Duodenal mucosa (tissue), 2 donors: ENCODE data around the gene HRH3.

Experiments
- H3K27ac ChIP-seq: one replicate; pipeline ENCODE4 v1.7.0; 2013; ENCODE audit warnings: low read depth, low read length
- H3K27me3 ChIP-seq, 2 donors: one replicate each; pipeline ENCODE4 v1.7.0; 2013; ENCODE audit warnings: low read length in 2 of 2, control low read depth in 1 of 2; ENCODE audit not compliant: insufficient read depth in 2 of 2, control insufficient read depth in 1 of 2
- H3K36me3 ChIP-seq, 2 donors: one replicate each; pipeline ENCODE4 v1.7.0; 2013; ENCODE audit warnings: low read length in 2 of 2, control low read depth in 1 of 2; ENCODE audit not compliant: insufficient read depth in 2 of 2, control insufficient read depth in 1 of 2
- H3K4me1 ChIP-seq, 2 donors: one replicate each; pipeline ENCODE4 v1.7.0; 2013; ENCODE audit warnings: low read length in 2 of 2, control low read depth in 1 of 2; ENCODE audit not compliant: insufficient read depth in 2 of 2, control insufficient read depth in 1 of 2
- H3K4me3 ChIP-seq, 2 donors: one replicate each; pipeline ENCODE4 v1.7.0; 2013; ENCODE audit warnings: low read length in 2 of 2, low read depth in 1 of 2
- H3K9ac ChIP-seq, 2 donors: one replicate each; pipeline ENCODE4 v1.7.0; 2013; ENCODE audit warnings: low read length in 2 of 2, low read depth in 1 of 2
- H3K9me3 ChIP-seq, 2 donors: one replicate each; pipeline ENCODE4 v1.7.0; 2013; ENCODE audit warnings: low read length in 2 of 2, control low read depth in 1 of 2; ENCODE audit not compliant: control insufficient read depth in 1 of 2

The HRH3 gene

DNA sequence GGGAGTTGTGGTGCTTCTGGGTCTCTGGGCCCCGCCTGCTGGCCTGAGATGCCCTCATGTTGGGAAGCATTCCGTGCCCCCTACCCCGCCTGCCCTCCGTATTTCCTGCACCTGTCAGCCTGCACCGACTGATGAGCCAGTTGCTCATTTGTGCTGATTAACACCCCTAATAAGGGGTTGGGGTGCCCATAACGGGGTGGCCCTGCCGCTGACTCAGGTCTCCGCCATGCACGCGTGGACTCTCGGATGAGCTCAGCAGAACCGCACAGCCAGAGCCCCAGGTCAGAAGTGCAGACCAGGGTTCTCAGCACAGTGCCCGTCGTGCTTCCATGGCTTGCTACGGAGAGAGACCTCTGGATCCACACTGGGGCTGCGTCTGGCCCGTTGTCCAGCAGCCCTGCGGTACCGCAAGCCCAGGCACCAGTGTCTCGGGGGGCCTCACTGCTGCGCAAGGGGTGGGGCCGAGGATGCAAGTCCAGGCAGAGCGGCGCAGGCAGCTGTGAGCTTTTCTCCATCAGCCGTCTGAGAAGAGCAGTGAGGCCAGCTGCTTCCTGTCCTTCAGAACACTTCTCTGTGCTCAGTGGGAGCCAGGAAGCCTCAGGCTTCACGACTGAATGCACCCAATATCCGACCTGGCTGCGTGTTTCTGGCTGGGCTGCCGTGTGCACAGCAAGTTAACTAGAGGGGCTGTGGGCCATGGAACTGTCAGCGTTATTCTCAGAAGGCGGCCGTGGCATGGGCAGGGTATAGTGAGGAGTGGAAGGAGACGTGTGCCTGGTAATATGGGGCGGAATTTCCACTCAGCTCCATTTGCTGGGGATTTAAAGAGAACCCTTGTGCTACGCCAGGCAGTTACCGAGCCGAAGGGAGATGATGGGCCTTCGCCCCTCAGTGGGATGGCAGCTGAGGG, 18.6 kb downstream of the HRH3 start:
- no peak overlapping the region for H3K9ac ChIP-seq
- no peak overlapping the region for H3K4me3 ChIP-seq
- H3K36me3 ChIP-seq = peaks cover 32 to 54% of the 10 kb centered on the region in 2 donors
- H3K27me3 ChIP-seq = no peaks in the 10 kb centered on the region
- H3K27ac ChIP-seq = no peak overlapping the region
- no peaks in the 10 kb centered on the region for H3K4me1 ChIP-seq
- no peaks in the 10 kb centered on the region for H3K9me3 ChIP-seq

DNA sequence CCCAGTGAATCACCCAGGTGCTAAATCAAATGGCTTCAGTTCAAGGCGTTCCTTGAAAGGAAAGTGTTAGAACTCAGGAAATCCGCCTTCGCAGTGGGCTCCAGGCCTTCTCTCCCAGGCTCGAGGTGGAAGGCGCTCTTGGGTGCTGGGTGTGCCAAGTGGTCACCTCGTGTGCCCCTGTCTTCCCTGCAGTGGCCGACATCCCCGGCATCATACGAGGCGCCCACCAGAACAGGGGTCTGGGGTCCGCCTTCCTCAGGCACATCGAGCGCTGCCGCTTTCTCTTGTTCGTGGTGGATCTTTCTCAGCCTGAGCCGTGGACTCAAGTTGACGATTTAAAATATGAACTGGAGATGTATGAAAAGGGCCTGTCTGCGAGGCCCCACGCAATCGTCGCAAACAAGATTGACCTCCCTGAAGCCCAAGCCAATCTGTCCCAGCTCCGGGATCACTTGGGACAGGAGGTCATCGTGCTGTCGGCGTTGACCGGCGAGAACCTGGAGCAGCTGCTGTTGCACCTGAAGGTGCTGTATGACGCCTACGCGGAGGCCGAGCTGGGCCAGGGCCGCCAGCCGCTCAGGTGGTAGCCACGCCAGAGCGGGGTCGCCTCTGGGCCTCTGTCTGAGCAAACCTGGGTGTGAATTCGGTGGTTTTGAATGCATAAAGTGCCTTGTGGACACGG, 19.4 kb downstream of the HRH3 start:
- no peak overlapping the region for H3K27ac ChIP-seq
- no peak overlapping the region for H3K4me3 ChIP-seq
- H3K4me1 ChIP-seq = no peaks in the 10 kb centered on the region
- peaks cover 32 to 62% of the 10 kb centered on the region in 2 donors for H3K36me3 ChIP-seq
- H3K27me3 ChIP-seq = no peaks in the 10 kb centered on the region
- no peaks in the 10 kb centered on the region for H3K9me3 ChIP-seq
- no peak overlapping the region for H3K9ac ChIP-seq

DNA sequence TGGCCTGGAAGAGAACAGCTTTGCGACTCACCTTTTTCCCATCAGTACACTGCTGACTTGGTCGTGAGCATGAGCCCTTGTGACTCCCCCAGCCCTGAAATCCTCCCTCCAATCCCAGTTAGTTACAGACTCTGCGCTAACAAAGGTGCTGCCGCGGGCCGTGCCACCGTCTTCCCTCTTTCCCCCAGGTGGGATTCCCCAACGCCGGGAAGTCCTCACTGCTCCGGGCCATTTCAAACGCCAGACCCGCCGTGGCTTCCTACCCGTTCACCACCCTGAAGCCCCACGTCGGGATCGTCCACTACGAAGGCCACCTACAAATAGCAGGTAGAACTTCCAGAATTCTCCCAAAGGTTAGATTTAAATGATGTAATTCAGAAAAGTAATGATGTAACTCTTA, 21.1 kb downstream of the HRH3 start:
- Histone ChIP-seq H3K36me3 (peaks cover 32 to 66% of the 10 kb centered on the region in 2 donors), H3K9ac (no peak overlapping the region), H3K4me1 (no peaks in the 10 kb centered on the region), H3K27ac (no peak overlapping the region), H3K9me3 (no peaks in the 10 kb centered on the region), H3K4me3 (no peak overlapping the region), H3K27me3 (no peaks in the 10 kb centered on the region)

DNA sequence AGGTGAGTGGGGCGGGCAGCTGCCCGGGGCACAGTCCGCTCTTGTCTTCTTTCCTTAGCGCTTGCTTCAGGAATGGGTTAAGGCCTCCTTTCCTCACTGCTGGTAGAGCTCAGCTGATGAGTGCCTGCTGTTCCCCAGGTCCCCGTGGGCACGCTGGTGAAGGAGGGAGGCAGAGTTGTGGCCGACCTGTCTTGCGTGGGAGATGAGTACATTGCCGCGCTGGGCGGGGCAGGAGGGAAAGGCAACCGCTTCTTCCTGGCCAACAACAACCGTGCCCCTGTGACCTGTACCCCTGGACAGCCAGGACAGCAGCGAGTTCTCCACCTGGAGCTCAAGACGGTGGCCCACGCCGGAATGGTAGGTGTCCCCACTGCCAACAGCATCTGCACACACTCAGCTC, 21.6 kb downstream of the HRH3 start:
- Histone ChIP-seq H3K9ac (no peak overlapping the region), H3K27me3 (no peaks in the 10 kb centered on the region), H3K9me3 (no peaks in the 10 kb centered on the region), H3K4me3 (no peak overlapping the region), H3K36me3 (peaks cover 32 to 69% of the 10 kb centered on the region in 2 donors), H3K27ac (no peak overlapping the region), H3K4me1 (no peaks in the 10 kb centered on the region)

DNA sequence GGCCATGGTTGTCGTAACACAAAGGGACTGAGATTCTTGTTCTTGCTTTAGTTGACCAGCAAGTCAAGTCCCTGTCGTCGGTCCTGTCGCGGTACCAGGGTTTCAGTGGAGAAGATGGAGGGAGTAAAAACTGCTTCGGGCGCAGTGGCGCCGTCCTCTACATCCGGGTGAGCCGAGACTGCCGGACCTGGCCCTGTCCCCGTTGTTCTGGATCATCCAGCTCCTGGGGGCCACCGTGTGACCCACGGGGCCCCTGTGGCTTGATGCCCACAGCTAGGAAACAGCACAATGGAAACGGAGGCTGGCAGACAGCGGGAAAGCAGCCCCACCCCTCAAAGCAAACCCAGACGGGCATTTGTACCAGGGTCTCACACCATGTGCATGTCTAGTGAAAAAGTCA, 22.3 kb downstream of the HRH3 start:
- peaks cover 32 to 69% of the 10 kb centered on the region in 2 donors for H3K36me3 ChIP-seq
- no peak overlapping the region for H3K9ac ChIP-seq
- no peak overlapping the region for H3K4me3 ChIP-seq
- no peaks in the 10 kb centered on the region for H3K4me1 ChIP-seq
- H3K9me3 ChIP-seq = no peaks in the 10 kb centered on the region
- H3K27ac ChIP-seq = no peak overlapping the region
- no peaks in the 10 kb centered on the region for H3K27me3 ChIP-seq

DNA sequence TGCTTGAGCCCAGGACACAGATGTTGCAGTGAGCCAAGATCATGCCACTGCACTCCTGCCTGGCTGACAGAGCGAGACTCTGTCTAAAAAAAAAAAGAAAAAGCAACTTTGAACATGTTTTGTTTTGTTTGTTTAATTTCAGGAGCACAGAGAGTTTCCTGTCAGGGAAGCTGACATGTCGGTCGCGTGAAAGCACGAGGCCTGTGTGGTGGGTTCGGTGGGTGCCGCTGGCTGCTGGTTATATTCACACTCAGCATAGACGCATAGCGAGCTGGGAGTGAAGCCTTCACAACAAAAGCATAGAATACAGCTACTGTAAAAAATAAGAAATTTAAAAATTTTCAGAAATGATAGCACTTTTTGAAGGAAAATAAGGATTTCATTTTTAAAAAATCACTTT, 22.8 kb downstream of the HRH3 start:
- Histone ChIP-seq H3K36me3 (peaks cover 32 to 67% of the 10 kb centered on the region in 2 donors), H3K27ac (no peak overlapping the region), H3K9ac (no peak overlapping the region), H3K27me3 (no peaks in the 10 kb centered on the region), H3K4me3 (no peak overlapping the region), H3K4me1 (no peaks in the 10 kb centered on the region), H3K9me3 (no peaks in the 10 kb centered on the region)

DNA sequence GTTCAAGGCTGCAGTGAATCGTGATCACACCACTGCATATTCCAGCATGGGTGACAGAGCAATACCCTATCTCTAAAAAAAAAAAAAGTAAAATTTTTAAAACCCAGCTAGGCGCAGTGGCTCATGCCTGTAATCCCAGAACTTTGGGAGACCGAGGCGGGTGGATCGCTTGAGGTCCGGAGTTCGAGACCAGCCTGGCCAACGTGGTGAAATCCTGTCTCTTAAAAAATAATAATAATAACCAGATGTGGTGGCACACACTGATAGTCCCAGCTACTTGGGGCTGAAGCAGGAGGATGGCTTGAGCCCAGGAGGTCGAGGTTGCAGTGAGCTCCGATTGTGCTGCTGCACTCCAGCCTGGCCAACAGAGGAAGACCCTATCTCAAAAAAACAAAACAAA, 23.8 kb downstream of the HRH3 start:
- H3K36me3 ChIP-seq = peaks cover 24 to 58% of the 10 kb centered on the region in 2 donors
- no peaks in the 10 kb centered on the region for H3K9me3 ChIP-seq
- no peaks in the 10 kb centered on the region for H3K4me1 ChIP-seq
- H3K27me3 ChIP-seq = no peaks in the 10 kb centered on the region
- no peak overlapping the region for H3K4me3 ChIP-seq
- H3K27ac ChIP-seq = no peak overlapping the region
- no peak overlapping the region for H3K9ac ChIP-seq

DNA sequence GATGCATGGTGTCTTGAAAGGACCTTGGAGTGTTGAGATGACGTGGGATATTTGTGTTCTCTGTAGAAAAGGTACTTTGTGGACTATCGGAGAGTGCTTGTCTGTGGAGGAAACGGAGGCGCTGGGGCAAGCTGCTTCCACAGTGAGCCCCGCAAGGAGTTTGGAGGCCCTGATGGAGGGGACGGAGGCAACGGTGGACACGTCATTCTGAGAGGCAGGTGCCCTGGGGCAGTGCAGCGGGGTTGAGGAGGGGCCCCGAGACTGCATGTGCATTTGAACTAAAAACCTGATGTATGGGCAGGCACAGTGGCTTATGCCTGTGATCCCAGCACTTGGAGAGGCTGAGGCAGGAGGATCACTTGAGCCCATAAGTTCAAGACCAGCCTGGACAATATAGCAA, 24.3 kb downstream of the HRH3 start:
- H3K27ac ChIP-seq = no peak overlapping the region
- peaks cover 19 to 58% of the 10 kb centered on the region in 2 donors for H3K36me3 ChIP-seq
- H3K4me1 ChIP-seq = no peaks in the 10 kb centered on the region
- H3K27me3 ChIP-seq = no peaks in the 10 kb centered on the region
- no peaks in the 10 kb centered on the region for H3K9me3 ChIP-seq
- H3K4me3 ChIP-seq = no peak overlapping the region
- H3K9ac ChIP-seq = no peak overlapping the region

DNA sequence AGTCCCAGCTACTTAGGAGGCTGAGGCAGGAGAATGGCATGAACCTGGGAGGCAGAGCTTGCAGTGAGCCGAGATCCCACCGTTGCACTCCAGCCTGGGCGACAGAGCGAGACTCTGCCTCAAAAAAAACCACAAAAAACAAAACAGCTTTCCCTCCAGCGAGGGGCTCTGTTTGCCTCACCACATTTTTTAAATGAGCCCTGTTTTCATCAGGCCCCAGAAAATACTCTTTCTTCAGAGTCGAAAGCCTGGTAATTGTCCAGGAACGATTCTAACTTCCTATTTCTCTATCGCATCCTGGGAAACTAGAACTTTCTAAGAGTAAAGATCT, 25.0 kb downstream of the HRH3 start:
- H3K4me3 ChIP-seq = no peak overlapping the region
- no peaks in the 10 kb centered on the region for H3K9me3 ChIP-seq
- peaks cover 13 to 57% of the 10 kb centered on the region in 2 donors for H3K36me3 ChIP-seq
- no peaks in the 10 kb centered on the region for H3K27me3 ChIP-seq
- H3K27ac ChIP-seq = no peak overlapping the region
- H3K9ac ChIP-seq = no peak overlapping the region
- no peaks in the 10 kb centered on the region for H3K4me1 ChIP-seq
